Brain microvascular endothelial cell (primary cell): Measurements from ENCODE around the gene YWHAB.
A peak's percentile ranks its signal among the peaks of the same experiment; 100 is the strongest.

ENCODE experiments used
- DNase-seq: peaks from one replicate; pipeline ENCODE4 v3.0.0-alpha.2; 2020
- H3K27ac ChIP-seq: fragments of 250-450 bp; sonication (Bioruptor Pico); 2 replicates; pipeline ENCODE4 v1.5.1; 2020; ENCODE audit warnings: mild to moderate bottlenecking, moderate library complexity
- H3K27me3 ChIP-seq: fragments of 250-450 bp; sonication (Bioruptor Pico); replicated peaks from 2 replicates; pipeline ENCODE4 v1.5.1; 2020; ENCODE audit warnings: mild to moderate bottlenecking
- H3K36me3 ChIP-seq: fragments of 250-450 bp; sonication (Bioruptor Pico); replicated peaks from 2 replicates; pipeline ENCODE4 v1.5.1; 2020; ENCODE audit warnings: mild to moderate bottlenecking
- H3K4me3 ChIP-seq: 2 replicates; pipeline ENCODE4 v1.5.1; 2011; ENCODE audit warnings: low read depth, mild to moderate bottlenecking, control low read depth, low read length, moderate library complexity
- CTCF ChIP-seq: IDR thresholded peaks from 2 replicates; pipeline ENCODE4 v1.5.1; 2011; ENCODE audit warnings: low read depth, mild to moderate bottlenecking, moderate library complexity, low read length, control low read depth, inconsistent platforms; ENCODE audit errors: missing control alignments
- in situ Hi-C: cut with HindIII; loops from 2 replicates; pipeline ENCODE4 v1.10.0; 2017; ENCODE audit warnings: low sequenced_read_pairs, low pct_ligation_motif_present

YWHAB gene

GRCh38 chr20:44894959-44895358 lies 9.5 kb downstream of the YWHAB start:
- Histone ChIP-seq H3K4me3 (no peak overlapping the region), H3K27me3 (no peaks in the 10 kb centered on the region), H3K27ac (no peak overlapping the region), H3K36me3 (no peaks in the 10 kb centered on the region)
- no peak for DNase-seq
- in situ Hi-C loops, result no loop called here
- no peak for TF ChIP-seq CTCF

GRCh38 chr20:44896583-44896982 lies 11.1 kb downstream of the YWHAB start:
- Histone ChIP-seq H3K27ac (no peak overlapping the region), H3K4me3 (no peak overlapping the region), H3K27me3 (no peaks in the 10 kb centered on the region), H3K36me3 (no peaks in the 10 kb centered on the region)
- no peak for TF ChIP-seq CTCF
- in situ Hi-C loops, result no loop called here
- no peak for DNase-seq

GRCh38 chr20:44897133-44897532 lies 11.6 kb downstream of the YWHAB start:
- no peaks in the 10 kb centered on the region for H3K27me3 ChIP-seq
- no peak for TF ChIP-seq CTCF
- H3K36me3 ChIP-seq, result peaks cover 4% of the 10 kb centered on the region
- in situ Hi-C loops, result no loop called here
- H3K4me3 ChIP-seq, result no peak overlapping the region
- H3K27ac ChIP-seq, result no peak overlapping the region
- DNase-seq, result no peak

- H3K36me3 ChIP-seq, result peaks cover 33% of the 10 kb centered on the region
- no peak for DNase-seq
- H3K27me3 ChIP-seq, result no peaks in the 10 kb centered on the region
- in situ Hi-C loops, result no loop called here
- no peak for TF ChIP-seq CTCF
- no peak overlapping the region for H3K4me3 ChIP-seq
- H3K27ac ChIP-seq, result no peak overlapping the region
Measured at GRCh38 chr20:44900231-44900854, 14.8 kb downstream of the YWHAB start.

- Histone ChIP-seq H3K27me3 (no peaks in the 10 kb centered on the region), H3K4me3 (no peak overlapping the region), H3K36me3 (peaks cover 43% of the 10 kb centered on the region), H3K27ac (no peak overlapping the region)
- TF ChIP-seq CTCF, result no peak
- peak; percentile 46 for DNase-seq
- in situ Hi-C loops, result no loop called here
Measured at GRCh38 chr20:44901974-44902373, 16.5 kb downstream of the YWHAB start.

- Histone ChIP-seq H3K36me3 (peaks cover 56% of the 10 kb centered on the region), H3K27ac (no peak overlapping the region), H3K27me3 (no peaks in the 10 kb centered on the region), H3K4me3 (no peak overlapping the region)
- in situ Hi-C loops, result no loop called here
- no peak for TF ChIP-seq CTCF
- DNase-seq, result no peak
Measured at GRCh38 chr20:44904377-44904776, 18.9 kb downstream of the YWHAB start.
